Calu3 (cell line): ENCODE measurements around the gene ADARB1. TPM values are rescaled to one million over a fixed set of nuclear protein-coding genes. Genes with fewer than 3 reads are reported as not detected.

Experiments
- BruUV-seq: library from RNA; stranded (reverse); fragments of 400-500 nt; replicated peaks from 2 replicates; lab custom pipeline; 2021; lab: Mats Ljungman, UMichigan
- CTCF ChIA-PET: fragments of 300-600 bp; sonication (Branson Sonifier 250); formaldehyde crosslinking; loops from one replicate; lab custom pipeline; 2022; ENCODE audit warnings: antibody characterized with exemption; lab: Charles Lee
- DNase-seq: peaks from one replicate; pipeline ENCODE4 v3.0.0; 2022
- H3K27ac Mint-ChIP-seq: one replicate; pipeline ENCODE4 v1.8.0; 2022; ENCODE audit warnings: mixed read lengths; ENCODE audit not compliant: unreplicated experiment
- H3K27me3 Mint-ChIP-seq: one replicate; pipeline ENCODE4 v1.8.0; 2022; ENCODE audit warnings: mixed read lengths; ENCODE audit not compliant: unreplicated experiment
- H3K36me3 Mint-ChIP-seq: one replicate; pipeline ENCODE4 v1.8.0; 2022; ENCODE audit warnings: mild to moderate bottlenecking, moderate library complexity, mixed read lengths; ENCODE audit not compliant: insufficient read depth, unreplicated experiment
- H3K4me1 Mint-ChIP-seq: one replicate; pipeline ENCODE4 v1.8.0; 2022; ENCODE audit warnings: mild to moderate bottlenecking, low read depth, mixed read lengths; ENCODE audit not compliant: unreplicated experiment
- H3K4me3 Mint-ChIP-seq: one replicate; pipeline ENCODE4 v1.8.0; 2022; ENCODE audit warnings: mild to moderate bottlenecking, low read depth, moderate library complexity, mixed read lengths; ENCODE audit not compliant: unreplicated experiment
- H3K9me3 Mint-ChIP-seq: one replicate; pipeline ENCODE4 v1.8.0; 2022; ENCODE audit warnings: low read depth, mixed read lengths; ENCODE audit not compliant: unreplicated experiment
- intact Hi-C: fragments of 100-400 bp; cut with micrococcal nuclease; formaldehyde crosslinking; loops from one replicate; pipeline ENCODE4 v1.10.0; 2022; ENCODE audit not compliant: unreplicated experiment
- total RNA-seq: library from RNA; stranded (reverse); gene quantifications from 2 replicates; pipeline ENCODE4 v1.2.3, GENCODE V29; 2022
- TF ChIP-seq, protein P1 (sequence below): fragments of 200-600 bp; IDR thresholded peaks from one replicate; pipeline ENCODE4 v1.8.0; 2022; ENCODE audit warnings: antibody characterized with exemption; ENCODE audit not compliant: unreplicated experiment

The ADARB1 gene
- total RNA-seq, 1 experiment from 2014 or later: 2.8 TPM

DNA sequence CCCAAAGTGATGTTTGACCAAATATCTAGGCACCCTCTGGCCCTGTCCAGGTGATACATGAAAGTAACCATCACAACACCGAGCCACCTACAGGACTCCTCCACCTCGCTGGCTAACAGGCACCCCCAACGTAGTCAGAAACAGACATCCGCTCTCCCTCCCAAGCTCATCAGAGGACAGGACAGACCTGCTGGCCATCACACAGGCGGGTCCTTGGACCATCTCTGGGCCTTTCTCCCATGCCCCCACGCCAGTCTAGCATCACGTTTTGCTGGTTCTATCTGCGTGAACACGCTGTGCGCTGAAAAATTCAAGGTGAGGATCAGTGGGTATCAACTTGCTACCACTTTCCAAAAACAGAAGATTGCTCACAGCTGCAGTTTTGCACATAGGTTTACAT is 21.4 kb upstream of the ADARB1 start:
- no peak for DNase-seq
- Mint-ChIP-seq H3K27ac (no peak overlapping the region), H3K4me3 (no peak overlapping the region), H3K9me3 (no peaks in the 10 kb centered on the region), H3K4me1 (peaks cover 6% of the 10 kb centered on the region), H3K36me3 (no peaks in the 10 kb centered on the region), H3K27me3 (peaks cover 84% of the 10 kb centered on the region)
- intact Hi-C loops: no loop called here
- CTCF ChIA-PET: no interaction called here
- TF ChIP-seq, protein P1, sequence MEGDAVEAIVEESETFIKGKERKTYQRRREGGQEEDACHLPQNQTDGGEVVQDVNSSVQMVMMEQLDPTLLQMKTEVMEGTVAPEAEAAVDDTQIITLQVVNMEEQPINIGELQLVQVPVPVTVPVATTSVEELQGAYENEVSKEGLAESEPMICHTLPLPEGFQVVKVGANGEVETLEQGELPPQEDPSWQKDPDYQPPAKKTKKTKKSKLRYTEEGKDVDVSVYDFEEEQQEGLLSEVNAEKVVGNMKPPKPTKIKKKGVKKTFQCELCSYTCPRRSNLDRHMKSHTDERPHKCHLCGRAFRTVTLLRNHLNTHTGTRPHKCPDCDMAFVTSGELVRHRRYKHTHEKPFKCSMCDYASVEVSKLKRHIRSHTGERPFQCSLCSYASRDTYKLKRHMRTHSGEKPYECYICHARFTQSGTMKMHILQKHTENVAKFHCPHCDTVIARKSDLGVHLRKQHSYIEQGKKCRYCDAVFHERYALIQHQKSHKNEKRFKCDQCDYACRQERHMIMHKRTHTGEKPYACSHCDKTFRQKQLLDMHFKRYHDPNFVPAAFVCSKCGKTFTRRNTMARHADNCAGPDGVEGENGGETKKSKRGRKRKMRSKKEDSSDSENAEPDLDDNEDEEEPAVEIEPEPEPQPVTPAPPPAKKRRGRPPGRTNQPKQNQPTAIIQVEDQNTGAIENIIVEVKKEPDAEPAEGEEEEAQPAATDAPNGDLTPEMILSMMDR: no peak
- BruUV-seq: no TSS peak

DNA sequence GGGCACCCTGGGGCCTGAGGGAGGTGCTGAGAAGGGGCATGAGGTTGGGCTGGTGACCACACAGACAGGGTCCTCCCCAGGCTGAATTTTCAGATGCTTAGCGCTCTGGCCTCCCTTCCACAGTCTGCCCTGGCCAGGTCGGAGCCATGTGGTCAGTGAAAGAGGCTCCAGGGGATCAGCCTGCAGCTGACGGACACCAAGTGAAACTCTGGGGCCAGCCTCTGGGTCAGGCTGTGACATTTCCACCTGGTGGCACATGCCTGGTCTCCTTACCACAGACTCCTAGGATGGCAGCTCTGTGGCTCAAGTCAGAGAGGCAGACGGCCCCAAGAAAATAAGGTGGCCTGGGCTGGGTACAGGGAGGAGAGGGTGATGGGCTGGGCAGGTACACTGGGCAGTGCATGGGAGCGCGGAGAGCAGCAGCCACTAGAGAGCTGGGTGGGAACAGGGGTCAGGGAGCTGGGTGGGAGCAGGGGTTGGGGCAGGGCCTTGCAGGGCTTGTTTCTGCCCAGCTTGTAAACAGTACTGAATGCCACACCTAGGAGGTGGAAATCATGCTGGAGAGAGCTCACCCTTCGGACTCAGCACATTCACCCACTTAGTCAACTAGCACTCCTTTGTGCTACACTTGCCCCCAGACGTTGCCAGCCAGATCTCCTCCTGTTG is 20.7 kb upstream of the ADARB1 start:
- TF ChIP-seq, protein P1: no peak
- no peak overlapping the region for H3K27ac Mint-ChIP-seq
- no peaks in the 10 kb centered on the region for H3K9me3 Mint-ChIP-seq
- BruUV-seq: no TSS peak
- CTCF ChIA-PET: no interaction called here
- H3K36me3 Mint-ChIP-seq: no peaks in the 10 kb centered on the region
- peaks cover 83% of the 10 kb centered on the region for H3K27me3 Mint-ChIP-seq
- H3K4me3 Mint-ChIP-seq: no peak overlapping the region
- intact Hi-C loops: no loop called here
- H3K4me1 Mint-ChIP-seq: peaks cover 6% of the 10 kb centered on the region
- no peak for DNase-seq

- Mint-ChIP-seq H3K36me3 (no peaks in the 10 kb centered on the region), H3K4me3 (no peak overlapping the region), H3K27me3 (peaks cover 81% of the 10 kb centered on the region), H3K27ac (no peak overlapping the region), H3K4me1 (peaks cover 6% of the 10 kb centered on the region), H3K9me3 (no peaks in the 10 kb centered on the region)
- DNase-seq: no peak
- no TSS peak for BruUV-seq
- intact Hi-C loops: no loop called here
- CTCF ChIA-PET: no interaction called here
- TF ChIP-seq, protein P1: no peak
Observed at GRCh38 chr21:45054227-45054926, 20.0 kb upstream of the ADARB1 start.

DNA sequence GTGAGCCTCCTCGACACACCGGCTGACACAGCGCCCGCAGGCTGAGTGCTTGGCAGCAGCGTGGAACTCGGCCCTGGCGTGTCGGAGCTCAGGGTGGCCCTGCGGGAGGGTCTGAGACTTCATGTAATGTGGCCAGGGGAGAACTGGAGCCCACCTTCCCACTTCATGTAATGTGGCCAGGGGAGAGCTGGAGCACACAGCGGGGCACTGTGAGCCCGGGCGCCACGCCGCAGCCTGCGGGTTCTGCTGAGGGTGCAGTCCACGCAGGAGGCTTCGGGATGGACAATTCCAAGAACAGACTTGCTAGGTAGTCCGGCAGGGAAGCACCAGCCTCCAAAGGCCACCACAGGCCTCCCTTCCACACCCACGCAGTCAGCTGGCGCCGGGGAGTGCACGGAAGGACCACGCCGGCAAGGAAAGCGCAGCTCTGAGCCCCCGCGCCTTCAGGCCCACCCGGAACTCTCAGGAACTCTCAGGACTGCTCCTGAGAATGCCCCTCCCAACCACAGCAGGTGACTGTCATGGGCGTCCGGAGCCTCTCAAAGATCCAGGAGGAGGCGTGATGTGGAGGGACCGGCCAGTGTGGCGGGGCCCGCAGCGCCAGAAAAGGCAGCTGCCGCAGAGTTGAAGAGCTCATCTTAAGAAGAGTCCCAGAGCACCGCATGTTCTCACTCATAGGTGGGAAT is 19.3 kb upstream of the ADARB1 start:
- Mint-ChIP-seq H3K4me3 (no peak overlapping the region), H3K9me3 (no peaks in the 10 kb centered on the region), H3K4me1 (peaks cover under 1% of the 10 kb centered on the region), H3K27me3 (peaks cover 81% of the 10 kb centered on the region), H3K36me3 (no peaks in the 10 kb centered on the region), H3K27ac (no peak overlapping the region)
- BruUV-seq: no TSS peak
- no peak for DNase-seq
- CTCF ChIA-PET: no interaction called here
- TF ChIP-seq, protein P1: no peak
- intact Hi-C loops: no loop called here
